ENCODE results near the gene SRSF8.

- no peak for TF ChIP-seq CHD1 (IDR thresholded peaks at IDR 0.05; ENCODE audit: low read depth, low read length)
- no peak for TF ChIP-seq CTCF (conservative IDR thresholded peaks at IDR 0.05; ENCODE audit: low read depth, low read length)
- TF ChIP-seq POLR2A (IDR thresholded peaks at IDR 0.05; ENCODE audit: low read depth, low read length) = no peak
- no peak for TF ChIP-seq RFX5 (IDR thresholded peaks at IDR 0.05; ENCODE audit: low read depth, low read length)
- no peak for TF ChIP-seq RCOR1 (IDR thresholded peaks at IDR 0.05; ENCODE audit: insufficient replicate concordance, low read length)
- no peak for TF ChIP-seq MAZ (IDR thresholded peaks at IDR 0.05; ENCODE audit: borderline replicate concordance, low read depth, low read length)
- TF ChIP-seq RAD21 (IDR thresholded peaks at IDR 0.05; ENCODE audit: low read length) = no peak
- no peak for TF ChIP-seq FOS (IDR thresholded peaks at IDR 0.05; ENCODE audit: low read depth, low read length)
Observed at GRCh38 chr11:95024958-95025357, 41.8 kb upstream of the SRSF8 start, which contains the start of gene KDM4E.
